Neural cell (in vitro differentiated cells): ENCODE data around the gene GSE1. TPM values are rescaled to one million over a fixed set of nuclear protein-coding genes. Genes with fewer than 3 reads are reported as not detected.

ENCODE experiments used
- H2AFZ ChIP-seq: fragments of 200-600, 300-800 bp; sonication (generic), shearing (Covaris generic); 2 replicates; pipeline ENCODE4 v1.6.0; 2014; ENCODE audit warnings: low read depth, mild to moderate bottlenecking, antibody characterized with exemption, low read length, moderate library complexity
- H3F3A ChIP-seq: fragments of 200-600 bp; shearing (Covaris generic); 2 replicates; pipeline ENCODE4 v1.6.1; 2016; ENCODE audit warnings: mild to moderate bottlenecking, moderate library complexity, mixed read lengths, antibody characterized with exemption, low read length; ENCODE audit not compliant: insufficient read depth, poor library complexity, severe bottlenecking
- H3K27ac ChIP-seq: fragments of 200-600, 300-800 bp; sonication (generic), shearing (Covaris generic); 2 replicates; pipeline ENCODE4 v1.5.1; 2014; ENCODE audit warnings: mild to moderate bottlenecking, low read length, moderate library complexity
- H3K27me3 ChIP-seq: fragments of 300-800, 200-600 bp; sonication (generic), shearing (Covaris generic); 2 replicates; pipeline ENCODE4 v1.6.0; 2014; ENCODE audit warnings: mild to moderate bottlenecking, low read depth, low read length, moderate library complexity; ENCODE audit not compliant: insufficient read depth
- H3K36me3 ChIP-seq: fragments of 300-800, 200-600 bp; sonication (generic), shearing (Covaris generic); 2 replicates; pipeline ENCODE4 v1.5.1; 2014; ENCODE audit warnings: mild to moderate bottlenecking, antibody characterized with exemption, low read length, moderate library complexity; ENCODE audit not compliant: insufficient read depth
- H3K4me2 ChIP-seq: fragments of 300-800, 200-600 bp; sonication (generic), shearing (Covaris generic); 2 replicates; pipeline ENCODE4 v1.6.0; 2014; ENCODE audit warnings: mild to moderate bottlenecking, low read length
- H3K4me3 ChIP-seq: fragments of 300-800, 200-600 bp; sonication (generic), shearing (Covaris generic); 2 replicates; pipeline ENCODE4 v1.5.1; 2014; ENCODE audit warnings: mild to moderate bottlenecking, low read length, moderate library complexity
- H3K79me2 ChIP-seq: fragments of 200-600 bp; shearing (Covaris generic); replicated peaks from 2 replicates; pipeline ENCODE4 v1.6.0; 2014; ENCODE audit warnings: mild to moderate bottlenecking, low read length, moderate library complexity; ENCODE audit not compliant: insufficient read depth
- H3K9ac ChIP-seq: fragments of 300-800, 200-600 bp; sonication (generic), shearing (Covaris generic); 2 replicates; pipeline ENCODE4 v1.6.1; 2016; ENCODE audit warnings: mild to moderate bottlenecking, low read length, mixed read lengths
- H3K9me2 ChIP-seq: fragments of 200-600 bp; shearing (Covaris generic); 2 replicates; pipeline ENCODE4 v1.6.1; 2016; ENCODE audit warnings: mild to moderate bottlenecking, low read length, mixed read lengths; ENCODE audit not compliant: insufficient read depth
- H3K9me3 ChIP-seq: fragments of 200-600, 300-800 bp; sonication (generic), shearing (Covaris generic); 2 replicates; pipeline ENCODE4 v1.6.1; 2016; ENCODE audit warnings: mild to moderate bottlenecking, mixed run types, low read length, moderate library complexity, mixed read lengths
- H4K20me1 ChIP-seq: fragments of 200-600 bp; shearing (Covaris generic); 2 replicates; pipeline ENCODE4 v1.6.1; 2016; ENCODE audit warnings: mild to moderate bottlenecking, mixed run types; ENCODE audit not compliant: insufficient read depth
- CTCF ChIP-seq: fragments of 450-650 bp; IDR thresholded peaks from 2 replicates; pipeline ENCODE4 v1.5.1; 2014; ENCODE audit warnings: antibody characterized with exemption, mild to moderate bottlenecking, moderate library complexity; ENCODE audit not compliant: poor library complexity, severe bottlenecking
- EP300 ChIP-seq: fragments of 450-650 bp; conservative IDR thresholded peaks from 2 replicates; pipeline ENCODE4 v1.6.1; 2014; ENCODE audit warnings: antibody characterized with exemption, mild to moderate bottlenecking, moderate library complexity; ENCODE audit not compliant: poor library complexity, severe bottlenecking
- EZH2 ChIP-seq: fragments of 200-600, 300-800 bp; shearing (Covaris generic), sonication (generic); IDR thresholded peaks from 2 replicates; pipeline ENCODE4 v1.6.1; 2014; ENCODE audit warnings: antibody characterized with exemption, low read length, borderline replicate concordance, mild to moderate bottlenecking; ENCODE audit not compliant: insufficient read depth, poor library complexity, severe bottlenecking
- MXI1 ChIP-seq: fragments of 450-650 bp; conservative IDR thresholded peaks from 2 replicates; pipeline ENCODE4 v1.6.1; 2014; ENCODE audit warnings: antibody characterized with exemption, mild to moderate bottlenecking; ENCODE audit not compliant: poor library complexity, severe bottlenecking
- POLR2AphosphoS5 ChIP-seq: IDR thresholded peaks from 2 replicates; pipeline ENCODE4 v1.6.1; 2012
- RAD21 ChIP-seq: fragments of 450-650 bp; conservative IDR thresholded peaks from 2 replicates; pipeline ENCODE4 v1.6.1; 2014; ENCODE audit warnings: antibody characterized with exemption, mild to moderate bottlenecking, moderate library complexity
- REST ChIP-seq: IDR thresholded peaks from 2 replicates; pipeline ENCODE4 v1.6.1; 2012; ENCODE audit warnings: borderline replicate concordance
- SMC3 ChIP-seq: fragments of 450-650 bp; conservative IDR thresholded peaks from 2 replicates; pipeline ENCODE4 v1.6.1; 2014; ENCODE audit warnings: antibody characterized with exemption, mild to moderate bottlenecking, moderate library complexity; ENCODE audit not compliant: poor library complexity
- TAF1 ChIP-seq: IDR thresholded peaks from 2 replicates; pipeline ENCODE4 v1.6.1; 2012; ENCODE audit warnings: low read depth
- polyA plus RNA-seq: library from polyadenylated mRNA; depleted of rRNA; stranded (reverse); fragments of >200 nt; gene quantifications from 2 replicates; pipeline ENCODE4 v1.2.3, GENCODE V29; 2014

The GSE1 gene
- polyA plus RNA-seq, 1 donor from 2014 or later = 35.6 TPM

GRCh38 chr16:85600078-85600477, 13.0 kb upstream of the GSE1 start:
- Histone ChIP-seq H3K79me2 (peaks cover 87% of the 10 kb centered on the region), H3F3A (no peaks in the 10 kb centered on the region), H3K4me3 (no peak overlapping the region), H4K20me1 (peaks cover 4% of the 10 kb centered on the region), H3K36me3 (no peaks in the 10 kb centered on the region), H2AFZ (no peak overlapping the region), H3K9me3 (no peaks in the 10 kb centered on the region), H3K4me2 (no peak overlapping the region), H3K9me2 (no peaks in the 10 kb centered on the region), H3K27ac (no peak overlapping the region), H3K27me3 (no peaks in the 10 kb centered on the region), H3K9ac (no peak overlapping the region)
- no peak for TF ChIP-seq EZH2

DNA sequence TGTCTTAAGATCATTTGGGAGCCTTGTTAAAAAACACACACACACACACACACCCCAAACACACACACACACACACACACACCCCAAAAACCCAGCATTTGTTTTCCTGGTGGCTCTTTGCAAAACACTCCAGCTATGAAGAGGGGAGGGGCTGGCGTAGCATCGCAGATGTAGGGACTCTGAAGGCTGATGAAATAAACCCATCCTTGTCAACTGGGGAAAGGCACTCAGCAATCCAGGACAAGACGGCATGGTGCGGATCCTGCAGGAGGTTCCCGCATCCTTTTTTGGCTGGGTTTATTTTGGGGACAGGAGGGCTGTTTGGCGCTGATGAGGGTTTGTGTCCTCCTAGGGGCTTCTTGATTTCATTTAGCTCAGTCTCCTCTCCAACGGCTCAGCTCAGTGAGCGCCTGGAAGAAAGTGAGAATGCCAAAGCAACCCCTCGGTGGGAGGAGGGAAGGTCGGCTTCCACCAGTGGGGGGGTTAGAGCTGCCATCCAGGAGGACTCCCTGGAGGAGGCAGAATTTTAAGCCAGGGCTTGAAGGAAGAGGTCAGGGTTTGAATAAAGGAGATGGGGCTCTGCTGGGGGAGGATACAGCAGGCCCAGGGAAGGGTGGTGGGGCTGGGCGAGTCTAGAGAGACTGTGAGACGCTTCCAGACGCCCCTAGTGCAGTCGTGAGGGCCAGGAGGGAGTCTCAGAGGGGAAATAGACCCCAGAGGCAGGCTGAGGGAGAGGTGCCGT, 12.4 kb upstream of the GSE1 start:
- Histone ChIP-seq H3K27me3 (no peaks in the 10 kb centered on the region), H4K20me1 (peaks cover 4% of the 10 kb centered on the region), H3K9me2 (no peaks in the 10 kb centered on the region), H3K27ac (no peak overlapping the region), H3K9me3 (no peaks in the 10 kb centered on the region), H2AFZ (no peak overlapping the region), H3K4me2 (no peak overlapping the region), H3F3A (no peaks in the 10 kb centered on the region), H3K4me3 (no peak overlapping the region), H3K36me3 (no peaks in the 10 kb centered on the region), H3K79me2 (peaks cover 89% of the 10 kb centered on the region), H3K9ac (no peak overlapping the region)
- TF ChIP-seq MXI1 = no peak
- TF ChIP-seq SMC3 = no peak
- no peak for TF ChIP-seq CTCF
- no peak for TF ChIP-seq POLR2AphosphoS5
- TF ChIP-seq EP300 = no peak
- TF ChIP-seq REST = no peak
- TF ChIP-seq TAF1 = no peak
- TF ChIP-seq EZH2 = no peak
- TF ChIP-seq RAD21 = no peak

GRCh38 chr16:85601272-85601639, 11.9 kb upstream of the GSE1 start:
- no peaks in the 10 kb centered on the region for H3K9me3 ChIP-seq
- no peak overlapping the region for H3K27ac ChIP-seq
- peaks cover 92% of the 10 kb centered on the region for H3K79me2 ChIP-seq
- no peak overlapping the region for H3K4me2 ChIP-seq
- H3K27me3 ChIP-seq = no peaks in the 10 kb centered on the region
- no peaks in the 10 kb centered on the region for H3K9me2 ChIP-seq
- no peaks in the 10 kb centered on the region for H3F3A ChIP-seq
- no peak overlapping the region for H3K4me3 ChIP-seq
- H4K20me1 ChIP-seq = peaks cover 4% of the 10 kb centered on the region
- no peaks in the 10 kb centered on the region for H3K36me3 ChIP-seq
- TF ChIP-seq RAD21 (no peak), CTCF (no peak), POLR2AphosphoS5 (no peak), EP300 (no peak), EZH2 (no peak), TAF1 (no peak), MXI1 (no peak), REST (no peak), SMC3 (no peak)
- H3K9ac ChIP-seq = no peak overlapping the region
- no peak overlapping the region for H2AFZ ChIP-seq
